Cerebellar cortex (tissue), 1 donor: ENCODE measurements around the gene GAPDH.
"Not testable (repeated sequence)": the region's sequence is repeated elsewhere in the genome, so short reads cannot be mapped to it uniquely, and the experiment has no call there.

Experiments
- DNase-seq: peaks from one replicate; pipeline ENCODE4 v3.0.0-alpha.2; 2015; ENCODE audit warnings: low spot score

The GAPDH gene

DNA sequence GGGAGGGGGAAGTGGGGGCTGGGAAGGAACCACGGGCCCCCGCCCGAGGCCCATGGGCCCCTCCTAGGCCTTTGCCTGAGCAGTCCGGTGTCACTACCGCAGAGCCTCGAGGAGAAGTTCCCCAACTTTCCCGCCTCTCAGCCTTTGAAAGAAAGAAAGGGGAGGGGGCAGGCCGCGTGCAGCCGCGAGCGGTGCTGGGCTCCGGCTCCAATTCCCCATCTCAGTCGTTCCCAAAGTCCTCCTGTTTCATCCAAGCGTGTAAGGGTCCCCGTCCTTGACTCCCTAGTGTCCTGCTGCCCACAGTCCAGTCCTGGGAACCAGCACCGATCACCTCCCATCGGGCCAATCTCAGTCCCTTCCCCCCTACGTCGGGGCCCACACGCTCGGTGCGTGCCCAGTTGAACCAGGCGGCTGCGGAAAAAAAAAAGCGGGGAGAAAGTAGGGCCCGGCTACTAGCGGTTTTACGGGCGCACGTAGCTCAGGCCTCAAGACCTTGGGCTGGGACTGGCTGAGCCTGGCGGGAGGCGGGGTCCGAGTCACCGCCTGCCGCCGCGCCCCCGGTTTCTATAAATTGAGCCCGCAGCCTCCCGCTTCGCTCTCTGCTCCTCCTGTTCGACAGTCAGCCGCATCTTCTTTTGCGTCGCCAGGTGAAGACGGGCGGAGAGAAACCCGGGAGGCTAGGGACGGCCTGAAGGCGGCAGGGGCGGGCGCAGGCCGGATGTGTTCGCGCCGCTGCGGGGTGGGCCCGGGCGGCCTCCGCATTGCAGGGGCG lies at the start of gene GAPDH:
Gene GAPDH (plus strand): TSS at position 595 of the 772 bp plus-strand sequence. CDS start 316 bp downstream, outside the sequence.
- DNase-seq, result peak; percentile 98

- no peak for DNase-seq
Observed at GRCh38 chr12:6488240-6488639, 46.1 kb upstream of the GAPDH start.

GRCh38 chr12:6489449-6489848 lies 44.9 kb upstream of the GAPDH start:
- no peak for DNase-seq

DNA sequence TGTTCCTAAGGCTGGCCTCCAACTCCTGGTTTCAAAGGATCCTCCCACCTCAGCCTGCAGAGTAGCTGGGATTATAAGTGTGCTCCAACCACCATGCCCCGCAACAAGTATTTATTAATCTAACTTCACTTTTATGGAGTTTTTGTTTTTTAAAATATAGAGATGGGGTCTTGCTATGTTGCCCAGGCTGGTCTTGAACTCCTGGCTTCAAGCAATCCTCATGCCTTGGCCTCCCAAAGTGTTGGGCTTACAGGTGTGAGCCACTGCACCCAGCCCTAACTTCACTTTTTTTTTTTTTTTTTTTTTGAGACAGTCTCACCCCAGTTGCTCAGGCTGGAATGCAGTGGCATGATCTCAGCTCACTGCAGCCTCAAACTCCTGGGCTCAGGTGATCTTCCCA lies 43.6 kb upstream of the GAPDH start:
- not testable (repeated sequence) for DNase-seq

GRCh38 chr12:6492838-6493496 lies 41.4 kb upstream of the GAPDH start, which contains the start of gene MRPL51:
Gene MRPL51 (minus strand): TSS chr12:6493262. CDS start chr12:6493136, 126 bp downstream.
- peak; percentile 95 for DNase-seq

GRCh38 chr12:6493497-6494257 lies 40.6 kb upstream of the GAPDH start, which contains the start of gene NCAPD2:
Gene NCAPD2 (plus strand): TSS chr12:6494102. CDS start chr12:6495099, 997 bp downstream.
- peak; percentile 98 for DNase-seq

DNA sequence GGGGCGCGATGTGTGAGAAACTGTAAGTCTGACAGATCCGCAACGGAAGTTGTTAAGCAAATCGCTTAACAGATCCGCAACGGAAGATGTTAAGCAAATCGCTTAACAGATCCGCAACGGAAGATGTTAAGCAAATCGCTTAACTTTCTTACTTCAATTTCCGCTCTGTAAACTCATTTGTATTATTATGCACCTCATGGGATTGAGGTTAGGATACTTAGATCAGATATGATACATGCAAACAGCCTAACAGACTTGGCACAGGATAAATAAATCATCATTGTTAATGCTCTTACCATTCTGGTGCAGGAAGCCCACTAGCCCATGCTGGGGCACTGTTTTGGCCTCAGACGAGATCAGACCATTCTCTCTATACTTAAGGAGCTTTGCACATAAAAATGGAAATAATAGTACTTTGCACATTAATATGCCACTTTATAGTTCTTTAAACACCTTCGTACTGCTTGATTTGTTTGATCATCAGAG lies 40.0 kb upstream of the GAPDH start:
- DNase-seq, result no peak

DNA sequence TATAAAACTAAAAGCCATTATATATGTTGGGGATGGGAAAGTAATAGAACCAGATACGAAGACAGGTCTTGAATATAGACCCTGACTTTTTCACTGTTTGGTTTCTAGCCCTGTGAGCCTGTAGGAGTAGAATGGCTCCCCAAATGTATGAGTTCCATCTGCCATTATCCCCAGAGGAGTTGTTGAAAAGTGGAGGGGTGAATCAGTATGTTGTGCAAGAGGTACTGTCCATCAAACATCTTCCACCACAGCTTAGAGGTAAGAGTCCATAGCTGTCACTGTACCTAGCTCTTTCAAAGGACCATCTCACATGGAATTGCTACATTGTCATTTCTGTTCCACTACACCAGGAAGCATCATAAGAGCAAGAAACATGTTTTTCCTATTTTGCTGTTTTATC lies 39.3 kb upstream of the GAPDH start:
- no peak for DNase-seq

DNA sequence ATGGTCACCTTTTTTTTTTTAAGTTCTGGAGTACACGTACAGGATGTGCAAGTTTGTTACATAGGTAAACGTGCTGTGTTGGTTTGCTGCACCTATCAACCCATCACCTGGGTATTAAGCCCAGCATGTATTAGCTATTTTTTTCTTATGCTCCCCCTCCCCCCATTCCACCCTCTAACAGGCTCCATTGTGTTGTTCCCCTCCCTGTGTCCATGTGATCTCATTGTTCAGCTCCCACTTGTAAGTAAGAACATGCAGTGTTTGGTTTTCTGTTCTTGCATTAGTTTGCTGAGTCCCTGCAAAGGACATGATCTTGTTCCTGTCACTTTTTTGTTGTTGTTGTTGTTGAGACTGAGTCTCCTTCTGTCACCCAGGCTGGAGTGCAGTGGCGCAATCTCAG lies 37.0 kb upstream of the GAPDH start:
- not testable (repeated sequence) for DNase-seq

- DNase-seq, result no peak
Observed at GRCh38 chr12:6500466-6500865, 33.9 kb upstream of the GAPDH start.

DNA sequence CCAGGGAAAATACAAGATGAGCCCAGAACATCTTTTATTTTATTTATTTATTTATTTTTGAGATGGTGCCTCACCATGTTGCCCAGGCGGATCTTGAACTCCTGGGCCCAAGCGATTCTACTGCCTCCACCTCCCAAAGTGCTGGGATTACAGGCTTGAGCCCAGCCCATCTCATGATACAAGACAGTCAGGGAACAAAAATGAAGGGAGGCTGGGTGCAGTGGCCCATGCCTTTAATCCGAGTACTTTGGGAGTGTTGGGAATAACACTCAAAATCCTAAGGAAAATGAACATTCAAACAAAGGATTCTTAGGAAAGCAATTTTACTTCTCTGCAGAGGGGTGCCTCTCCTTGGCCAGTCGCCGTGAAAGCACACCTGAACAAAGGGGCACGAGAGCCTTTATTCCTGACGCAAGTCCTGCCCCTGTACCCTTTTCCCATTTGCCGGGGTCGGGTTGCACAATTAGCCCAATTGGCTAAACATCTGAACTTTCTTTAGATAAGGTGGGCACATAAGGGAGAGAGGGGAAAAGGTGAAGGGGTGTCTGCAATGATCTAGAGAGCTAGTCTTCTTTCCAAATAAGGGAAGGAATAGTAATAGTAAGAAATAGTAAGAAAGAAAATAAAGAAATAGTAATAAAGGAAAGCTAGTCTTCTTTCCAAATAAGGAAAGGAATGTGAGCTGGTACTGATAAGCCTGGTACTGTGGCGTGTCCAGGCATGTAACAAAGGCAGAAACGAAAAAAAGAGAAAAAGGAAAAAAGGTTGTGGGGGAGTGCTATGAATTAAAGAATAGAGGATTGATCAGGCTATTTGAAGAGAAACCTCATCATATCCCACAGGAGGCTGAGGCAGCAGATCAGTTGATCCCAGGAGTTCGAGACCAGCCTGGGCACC lies 27.0 kb upstream of the GAPDH start:
- no peak for DNase-seq

DNA sequence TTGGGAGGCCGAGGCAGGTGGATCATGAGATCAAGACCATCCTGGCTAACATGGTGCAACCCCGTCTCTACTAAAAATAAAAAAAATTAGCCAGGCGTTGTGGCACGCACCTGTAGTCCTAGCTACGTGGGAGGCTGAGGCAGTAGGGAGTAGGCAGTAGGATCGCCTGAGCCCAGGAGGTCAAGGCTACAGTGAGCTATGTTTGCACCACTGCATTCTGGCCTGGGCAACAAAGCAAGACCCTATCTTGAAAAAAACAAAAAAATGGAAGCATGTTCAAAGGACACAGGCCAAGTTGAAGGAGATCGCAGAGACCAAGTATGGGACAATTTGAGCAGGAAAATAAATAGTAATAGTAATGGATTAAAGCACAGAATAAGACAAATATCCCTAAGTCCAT lies 26.2 kb upstream of the GAPDH start:
- DNase-seq, result no peak

GRCh38 chr12:6520186-6520585 lies 14.1 kb upstream of the GAPDH start:
- no peak for DNase-seq

DNA sequence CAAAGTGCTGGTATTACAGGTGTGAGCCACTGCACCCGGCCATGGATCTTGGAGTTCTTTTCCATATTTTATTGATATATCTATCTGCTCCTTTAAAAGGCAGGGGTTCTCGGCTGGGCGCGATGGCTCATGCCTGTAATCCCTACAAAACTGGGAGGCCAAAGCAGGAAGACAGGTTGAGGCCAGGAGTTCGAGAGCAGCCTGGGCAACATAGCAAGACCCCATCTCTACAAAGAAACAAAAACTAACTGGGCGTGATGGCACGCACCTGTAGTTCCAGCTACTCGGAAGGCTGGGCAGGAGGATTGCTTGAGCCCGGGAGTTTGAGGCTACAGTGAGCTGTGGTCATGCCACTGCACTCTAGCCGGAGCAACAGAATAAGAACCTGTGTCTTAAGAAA lies 12.1 kb upstream of the GAPDH start:
- DNase-seq, result no peak

DNA sequence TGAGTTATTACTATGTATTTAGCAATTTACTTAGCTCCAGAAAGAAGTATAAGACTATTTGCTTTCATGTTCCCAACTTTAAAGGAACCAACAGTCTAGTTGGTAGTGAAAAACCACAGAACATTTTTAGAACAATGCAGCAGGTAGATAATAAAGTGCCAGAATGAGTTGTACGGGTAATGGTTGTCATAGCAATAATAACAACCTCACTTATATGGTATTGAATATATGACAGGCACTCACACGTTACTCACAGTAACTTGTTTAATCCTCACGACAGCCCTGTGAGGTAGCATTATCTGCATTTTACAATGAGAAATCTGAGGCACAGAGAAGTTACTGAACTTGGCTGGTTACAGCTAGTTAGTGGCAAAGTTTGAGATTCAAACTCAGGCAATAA lies 10.6 kb upstream of the GAPDH start:
- no peak for DNase-seq

DNA sequence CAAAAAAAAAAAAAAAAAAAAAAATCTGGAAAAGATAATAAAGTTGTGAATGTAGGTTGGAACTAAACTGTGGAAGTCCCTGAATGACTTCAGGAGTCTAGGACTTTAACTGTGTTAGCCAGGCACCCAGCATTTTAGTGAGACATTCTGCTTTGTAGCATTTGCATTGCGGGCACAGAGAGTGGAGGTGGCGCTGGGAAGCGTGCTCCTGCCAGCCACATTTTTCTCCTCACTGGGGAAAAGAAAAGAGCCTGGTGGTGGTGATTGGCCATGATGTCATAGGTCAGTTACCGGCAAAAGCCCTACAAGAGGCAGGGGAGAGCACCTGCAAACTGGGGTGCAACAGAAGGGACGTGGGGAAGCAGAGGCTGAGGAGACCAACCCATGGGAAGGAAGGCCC lies 9.7 kb upstream of the GAPDH start:
- DNase-seq, result no peak

GRCh38 chr12:6526201-6526600 lies 8.1 kb upstream of the GAPDH start:
- DNase-seq, result no peak

DNA sequence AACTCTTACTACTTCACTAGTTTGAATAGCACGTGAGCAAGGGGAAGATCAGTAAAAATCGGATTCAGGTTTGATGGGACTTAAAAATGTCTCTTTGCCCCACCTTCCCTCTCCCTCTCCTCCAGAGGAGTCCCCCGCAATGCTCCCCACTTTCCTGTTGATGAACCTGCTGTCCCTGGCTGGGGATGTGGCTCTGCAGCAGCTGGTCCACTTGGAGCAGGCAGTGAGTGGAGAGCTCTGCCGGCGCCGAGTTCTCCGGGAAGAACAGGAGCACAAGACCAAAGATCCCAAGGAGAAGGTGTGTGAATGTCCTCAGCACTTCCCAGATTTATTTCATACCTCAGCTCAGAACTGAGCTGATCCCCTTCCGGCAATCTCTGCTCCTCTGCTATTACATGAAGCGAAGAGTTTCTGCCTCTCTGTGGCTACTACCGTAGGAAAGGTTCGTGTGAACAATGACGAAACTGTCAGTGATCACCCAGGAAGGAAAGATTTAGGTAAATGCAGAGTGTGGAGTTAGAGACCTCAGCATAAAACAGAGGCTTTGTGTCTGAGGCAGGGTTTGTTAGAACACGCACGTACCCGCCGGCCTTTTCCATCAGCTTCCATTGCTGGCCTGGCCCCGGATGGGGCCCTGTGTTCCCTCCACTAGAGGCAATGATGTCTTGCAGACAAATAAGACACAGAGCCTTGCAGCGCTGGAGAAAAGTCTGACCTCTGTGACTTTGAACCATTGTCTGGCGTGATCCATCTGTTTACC lies 7.4 kb upstream of the GAPDH start:
- DNase-seq, result no peak

DNA sequence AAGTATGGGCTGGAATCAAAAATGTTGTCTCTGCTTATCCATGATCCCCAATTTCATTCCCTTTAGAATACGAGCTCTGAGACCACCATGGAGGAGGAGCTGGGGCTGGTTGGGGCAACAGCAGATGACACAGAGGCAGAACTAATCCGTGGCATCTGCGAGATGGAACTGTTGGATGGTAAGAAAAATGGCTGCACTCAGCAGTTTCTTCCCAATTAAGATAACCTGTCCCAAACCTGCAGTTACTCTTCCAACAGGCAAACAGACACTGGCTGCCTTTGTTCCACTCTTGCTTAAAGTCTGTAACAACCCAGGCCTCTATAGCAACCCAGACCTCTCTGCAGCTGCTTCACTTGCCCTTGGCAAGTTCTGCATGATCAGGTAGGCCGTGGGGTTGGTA lies 6.6 kb upstream of the GAPDH start:
- DNase-seq, result no peak

DNA sequence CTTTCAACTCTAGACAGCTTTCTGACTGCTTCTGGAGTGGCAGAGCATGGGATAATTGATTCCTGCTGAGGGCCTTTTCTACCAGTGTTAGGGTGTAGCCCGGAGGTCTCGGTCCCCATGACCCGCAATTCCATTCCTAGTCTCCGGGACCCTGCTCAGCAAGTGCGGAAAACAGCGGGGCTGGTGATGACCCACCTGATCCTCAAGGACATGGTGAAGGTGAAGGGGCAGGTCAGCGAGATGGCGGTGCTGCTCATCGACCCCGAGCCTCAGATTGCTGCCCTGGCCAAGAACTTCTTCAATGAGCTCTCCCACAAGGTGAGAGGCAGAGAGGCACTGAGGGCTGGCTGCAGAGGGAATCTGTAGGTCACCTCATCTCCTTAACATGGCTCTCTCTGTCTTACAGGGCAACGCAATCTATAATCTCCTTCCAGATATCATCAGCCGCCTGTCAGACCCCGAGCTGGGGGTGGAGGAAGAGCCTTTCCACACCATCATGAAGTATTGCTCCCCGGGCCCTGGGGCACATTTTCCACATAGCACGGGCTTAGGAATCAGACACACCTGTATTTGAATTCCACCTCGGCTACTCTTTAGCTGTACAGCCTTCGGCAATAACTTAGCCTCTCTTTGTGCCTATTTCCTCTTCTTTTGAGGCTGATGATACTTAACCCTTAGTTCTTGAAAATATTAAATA lies 5.6 kb upstream of the GAPDH start:
- DNase-seq, result no peak
